Measurements from ENCODE around the gene PRDM16.

GRCh38 chr1:3060127-3060526 is 8.9 kb upstream of the PRDM16 start:
- TF ChIP-seq CTCF (IDR thresholded peaks at IDR 0.05) (no peak), POLR2A (IDR thresholded peaks at IDR 0.05) (no peak)

All from testis (tissue), 2 donors.